ENCODE results near the gene SORBS1.

SORBS1 gene

DNA sequence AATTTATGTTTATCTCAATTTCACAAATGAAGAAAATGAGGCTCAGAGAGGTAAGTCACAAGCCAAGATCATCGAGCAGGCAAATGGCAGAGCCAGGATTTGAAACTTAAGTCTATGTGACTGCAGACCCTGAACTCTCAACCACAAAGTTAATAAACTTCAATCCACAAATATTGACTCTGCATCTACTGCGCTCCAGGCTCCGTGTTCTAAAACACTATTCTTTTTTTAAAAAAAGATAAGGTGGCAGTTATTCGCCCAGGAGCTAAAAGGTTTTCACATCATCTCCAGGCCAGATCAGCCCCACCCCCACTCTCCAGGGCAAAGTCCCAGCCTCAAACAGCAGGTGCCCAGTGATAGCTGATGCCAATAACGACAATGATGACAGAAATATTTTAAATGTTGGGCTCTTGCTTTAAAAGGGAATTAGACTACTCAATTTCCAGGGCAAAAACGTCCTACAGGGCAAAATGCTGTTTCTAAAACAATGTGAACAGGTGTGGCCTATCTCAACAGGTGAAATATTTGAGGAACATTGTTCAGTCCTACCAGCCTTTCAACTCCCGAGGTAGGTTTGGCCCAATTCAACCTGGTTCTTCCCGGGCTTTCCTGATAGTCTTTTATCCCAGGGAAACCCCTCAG lies 85.2 kb downstream of the SORBS1 start (continued):
- TF ChIP-seq, protein P1, sequence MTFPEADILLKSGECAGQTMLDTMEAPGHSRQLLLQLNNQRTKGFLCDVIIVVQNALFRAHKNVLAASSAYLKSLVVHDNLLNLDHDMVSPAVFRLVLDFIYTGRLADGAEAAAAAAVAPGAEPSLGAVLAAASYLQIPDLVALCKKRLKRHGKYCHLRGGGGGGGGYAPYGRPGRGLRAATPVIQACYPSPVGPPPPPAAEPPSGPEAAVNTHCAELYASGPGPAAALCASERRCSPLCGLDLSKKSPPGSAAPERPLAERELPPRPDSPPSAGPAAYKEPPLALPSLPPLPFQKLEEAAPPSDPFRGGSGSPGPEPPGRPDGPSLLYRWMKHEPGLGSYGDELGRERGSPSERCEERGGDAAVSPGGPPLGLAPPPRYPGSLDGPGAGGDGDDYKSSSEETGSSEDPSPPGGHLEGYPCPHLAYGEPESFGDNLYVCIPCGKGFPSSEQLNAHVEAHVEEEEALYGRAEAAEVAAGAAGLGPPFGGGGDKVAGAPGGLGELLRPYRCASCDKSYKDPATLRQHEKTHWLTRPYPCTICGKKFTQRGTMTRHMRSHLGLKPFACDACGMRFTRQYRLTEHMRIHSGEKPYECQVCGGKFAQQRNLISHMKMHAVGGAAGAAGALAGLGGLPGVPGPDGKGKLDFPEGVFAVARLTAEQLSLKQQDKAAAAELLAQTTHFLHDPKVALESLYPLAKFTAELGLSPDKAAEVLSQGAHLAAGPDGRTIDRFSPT (tag by site-specific recombination; IDR thresholded peaks at IDR 0.05) = no peak
- no peak for TF ChIP-seq REPIN1 (tag by site-specific recombination; IDR thresholded peaks at IDR 0.05; ENCODE audit: low read depth)
- TF ChIP-seq, protein P2, sequence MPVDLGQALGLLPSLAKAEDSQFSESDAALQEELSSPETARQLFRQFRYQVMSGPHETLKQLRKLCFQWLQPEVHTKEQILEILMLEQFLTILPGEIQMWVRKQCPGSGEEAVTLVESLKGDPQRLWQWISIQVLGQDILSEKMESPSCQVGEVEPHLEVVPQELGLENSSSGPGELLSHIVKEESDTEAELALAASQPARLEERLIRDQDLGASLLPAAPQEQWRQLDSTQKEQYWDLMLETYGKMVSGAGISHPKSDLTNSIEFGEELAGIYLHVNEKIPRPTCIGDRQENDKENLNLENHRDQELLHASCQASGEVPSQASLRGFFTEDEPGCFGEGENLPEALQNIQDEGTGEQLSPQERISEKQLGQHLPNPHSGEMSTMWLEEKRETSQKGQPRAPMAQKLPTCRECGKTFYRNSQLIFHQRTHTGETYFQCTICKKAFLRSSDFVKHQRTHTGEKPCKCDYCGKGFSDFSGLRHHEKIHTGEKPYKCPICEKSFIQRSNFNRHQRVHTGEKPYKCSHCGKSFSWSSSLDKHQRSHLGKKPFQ (tag by site-specific recombination; IDR thresholded peaks at IDR 0.05) = peak; percentile 59; the same call in 1 of the 2 replicates
- peak; percentile 93 for TF ChIP-seq OSR2 (tag by site-specific recombination; IDR thresholded peaks at IDR 0.05)
- peak; percentile 47 for TF ChIP-seq ZIC2 (tag by site-specific recombination; IDR thresholded peaks at IDR 0.05)
- TF ChIP-seq ZNF221 (tag by site-specific recombination; IDR thresholded peaks at IDR 0.05; ENCODE audit: borderline replicate concordance) = no peak
- 0 out of 2 replicates have a peak, but pooled peaks have one; percentile 24 for TF ChIP-seq ZBTB8A (tag by site-specific recombination; IDR thresholded peaks at IDR 0.05)
- TF ChIP-seq, protein P3, sequence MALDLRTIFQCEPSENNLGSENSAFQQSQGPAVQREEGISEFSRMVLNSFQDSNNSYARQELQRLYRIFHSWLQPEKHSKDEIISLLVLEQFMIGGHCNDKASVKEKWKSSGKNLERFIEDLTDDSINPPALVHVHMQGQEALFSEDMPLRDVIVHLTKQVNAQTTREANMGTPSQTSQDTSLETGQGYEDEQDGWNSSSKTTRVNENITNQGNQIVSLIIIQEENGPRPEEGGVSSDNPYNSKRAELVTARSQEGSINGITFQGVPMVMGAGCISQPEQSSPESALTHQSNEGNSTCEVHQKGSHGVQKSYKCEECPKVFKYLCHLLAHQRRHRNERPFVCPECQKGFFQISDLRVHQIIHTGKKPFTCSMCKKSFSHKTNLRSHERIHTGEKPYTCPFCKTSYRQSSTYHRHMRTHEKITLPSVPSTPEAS (tag by site-specific recombination; IDR thresholded peaks at IDR 0.05) = no peak
- TF ChIP-seq ZFP41 (tag by site-specific recombination; IDR thresholded peaks at IDR 0.05; ENCODE audit: borderline replicate concordance) = no peak
- TF ChIP-seq, protein P4, sequence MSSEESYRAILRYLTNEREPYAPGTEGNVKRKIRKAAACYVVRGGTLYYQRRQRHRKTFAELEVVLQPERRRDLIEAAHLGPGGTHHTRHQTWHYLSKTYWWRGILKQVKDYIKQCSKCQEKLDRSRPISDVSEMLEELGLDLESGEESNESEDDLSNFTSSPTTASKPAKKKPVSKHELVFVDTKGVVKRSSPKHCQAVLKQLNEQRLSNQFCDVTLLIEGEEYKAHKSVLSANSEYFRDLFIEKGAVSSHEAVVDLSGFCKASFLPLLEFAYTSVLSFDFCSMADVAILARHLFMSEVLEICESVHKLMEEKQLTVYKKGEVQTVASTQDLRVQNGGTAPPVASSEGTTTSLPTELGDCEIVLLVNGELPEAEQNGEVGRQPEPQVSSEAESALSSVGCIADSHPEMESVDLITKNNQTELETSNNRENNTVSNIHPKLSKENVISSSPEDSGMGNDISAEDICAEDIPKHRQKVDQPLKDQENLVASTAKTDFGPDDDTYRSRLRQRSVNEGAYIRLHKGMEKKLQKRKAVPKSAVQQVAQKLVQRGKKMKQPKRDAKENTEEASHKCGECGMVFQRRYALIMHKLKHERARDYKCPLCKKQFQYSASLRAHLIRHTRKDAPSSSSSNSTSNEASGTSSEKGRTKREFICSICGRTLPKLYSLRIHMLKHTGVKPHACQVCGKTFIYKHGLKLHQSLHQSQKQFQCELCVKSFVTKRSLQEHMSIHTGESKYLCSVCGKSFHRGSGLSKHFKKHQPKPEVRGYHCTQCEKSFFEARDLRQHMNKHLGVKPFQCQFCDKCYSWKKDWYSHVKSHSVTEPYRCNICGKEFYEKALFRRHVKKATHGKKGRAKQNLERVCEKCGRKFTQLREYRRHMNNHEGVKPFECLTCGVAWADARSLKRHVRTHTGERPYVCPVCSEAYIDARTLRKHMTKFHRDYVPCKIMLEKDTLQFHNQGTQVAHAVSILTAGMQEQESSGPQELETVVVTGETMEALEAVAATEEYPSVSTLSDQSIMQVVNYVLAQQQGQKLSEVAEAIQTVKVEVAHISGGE (tag by site-specific recombination; conservative IDR thresholded peaks at IDR 0.05; ENCODE audit: low read depth) = no peak
- no peak for TF ChIP-seq ZNF785 (tag by site-specific recombination; IDR thresholded peaks at IDR 0.05)
- TF ChIP-seq ZNF660 (tag by site-specific recombination; IDR thresholded peaks at IDR 0.05) = no peak
- TF ChIP-seq, protein P5, sequence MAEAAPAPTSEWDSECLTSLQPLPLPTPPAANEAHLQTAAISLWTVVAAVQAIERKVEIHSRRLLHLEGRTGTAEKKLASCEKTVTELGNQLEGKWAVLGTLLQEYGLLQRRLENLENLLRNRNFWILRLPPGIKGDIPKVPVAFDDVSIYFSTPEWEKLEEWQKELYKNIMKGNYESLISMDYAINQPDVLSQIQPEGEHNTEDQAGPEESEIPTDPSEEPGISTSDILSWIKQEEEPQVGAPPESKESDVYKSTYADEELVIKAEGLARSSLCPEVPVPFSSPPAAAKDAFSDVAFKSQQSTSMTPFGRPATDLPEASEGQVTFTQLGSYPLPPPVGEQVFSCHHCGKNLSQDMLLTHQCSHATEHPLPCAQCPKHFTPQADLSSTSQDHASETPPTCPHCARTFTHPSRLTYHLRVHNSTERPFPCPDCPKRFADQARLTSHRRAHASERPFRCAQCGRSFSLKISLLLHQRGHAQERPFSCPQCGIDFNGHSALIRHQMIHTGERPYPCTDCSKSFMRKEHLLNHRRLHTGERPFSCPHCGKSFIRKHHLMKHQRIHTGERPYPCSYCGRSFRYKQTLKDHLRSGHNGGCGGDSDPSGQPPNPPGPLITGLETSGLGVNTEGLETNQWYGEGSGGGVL (tag by site-specific recombination; IDR thresholded peaks at IDR 0.05) = no peak
- TF ChIP-seq ZNF404 (tag by site-specific recombination; IDR thresholded peaks at IDR 0.05) = no peak
- TF ChIP-seq ZNF473 (tag by site-specific recombination; IDR thresholded peaks at IDR 0.05) = no peak
- TF ChIP-seq, protein P6, sequence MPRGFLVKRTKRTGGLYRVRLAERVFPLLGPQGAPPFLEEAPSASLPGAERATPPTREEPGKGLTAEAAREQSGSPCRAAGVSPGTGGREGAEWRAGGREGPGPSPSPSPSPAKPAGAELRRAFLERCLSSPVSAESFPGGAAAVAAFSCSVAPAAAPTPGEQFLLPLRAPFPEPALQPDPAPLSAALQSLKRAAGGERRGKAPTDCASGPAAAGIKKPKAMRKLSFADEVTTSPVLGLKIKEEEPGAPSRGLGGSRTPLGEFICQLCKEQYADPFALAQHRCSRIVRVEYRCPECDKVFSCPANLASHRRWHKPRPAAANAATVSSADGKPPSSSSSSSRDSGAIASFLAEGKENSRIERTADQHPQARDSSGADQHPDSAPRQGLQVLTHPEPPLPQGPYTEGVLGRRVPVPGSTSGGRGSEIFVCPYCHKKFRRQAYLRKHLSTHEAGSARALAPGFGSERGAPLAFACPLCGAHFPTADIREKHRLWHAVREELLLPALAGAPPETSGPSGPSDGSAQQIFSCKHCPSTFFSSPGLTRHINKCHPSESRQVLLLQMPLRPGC (tag by site-specific recombination; IDR thresholded peaks at IDR 0.05) = no peak
- no peak for TF ChIP-seq ZNF394 (tag by site-specific recombination; IDR thresholded peaks at IDR 0.05; ENCODE audit: borderline replicate concordance)
- TF ChIP-seq, protein P7, sequence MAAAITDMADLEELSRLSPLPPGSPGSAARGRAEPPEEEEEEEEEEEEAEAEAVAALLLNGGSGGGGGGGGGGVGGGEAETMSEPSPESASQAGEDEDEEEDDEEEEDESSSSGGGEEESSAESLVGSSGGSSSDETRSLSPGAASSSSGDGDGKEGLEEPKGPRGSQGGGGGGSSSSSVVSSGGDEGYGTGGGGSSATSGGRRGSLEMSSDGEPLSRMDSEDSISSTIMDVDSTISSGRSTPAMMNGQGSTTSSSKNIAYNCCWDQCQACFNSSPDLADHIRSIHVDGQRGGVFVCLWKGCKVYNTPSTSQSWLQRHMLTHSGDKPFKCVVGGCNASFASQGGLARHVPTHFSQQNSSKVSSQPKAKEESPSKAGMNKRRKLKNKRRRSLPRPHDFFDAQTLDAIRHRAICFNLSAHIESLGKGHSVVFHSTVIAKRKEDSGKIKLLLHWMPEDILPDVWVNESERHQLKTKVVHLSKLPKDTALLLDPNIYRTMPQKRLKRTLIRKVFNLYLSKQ (tag by site-specific recombination; IDR thresholded peaks at IDR 0.05; ENCODE audit: borderline replicate concordance) = no peak
- TF ChIP-seq ZNF146 (tag by site-specific recombination; IDR thresholded peaks at IDR 0.05) = no peak
- TF ChIP-seq, protein P8, sequence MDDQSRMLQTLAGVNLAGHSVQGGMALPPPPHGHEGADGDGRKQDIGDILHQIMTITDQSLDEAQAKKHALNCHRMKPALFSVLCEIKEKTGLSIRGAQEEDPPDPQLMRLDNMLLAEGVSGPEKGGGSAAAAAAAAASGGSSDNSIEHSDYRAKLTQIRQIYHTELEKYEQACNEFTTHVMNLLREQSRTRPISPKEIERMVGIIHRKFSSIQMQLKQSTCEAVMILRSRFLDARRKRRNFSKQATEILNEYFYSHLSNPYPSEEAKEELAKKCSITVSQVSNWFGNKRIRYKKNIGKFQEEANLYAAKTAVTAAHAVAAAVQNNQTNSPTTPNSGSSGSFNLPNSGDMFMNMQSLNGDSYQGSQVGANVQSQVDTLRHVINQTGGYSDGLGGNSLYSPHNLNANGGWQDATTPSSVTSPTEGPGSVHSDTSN (CRISPR knock-in tag; IDR thresholded peaks at IDR 0.05) = no peak
- TF ChIP-seq WT1 (tag by site-specific recombination; IDR thresholded peaks at IDR 0.05) = no peak
- TF ChIP-seq ZNF792 (tag by site-specific recombination; IDR thresholded peaks at IDR 0.05) = no peak

Measured in HEK293 (cell line).